Measurements from ENCODE around the gene SYK.

Gene SYK

GRCh38 chr9:90896231-90896630 is 94.6 kb downstream of the SYK start:
- in situ Hi-C loops (cut with MboI; ENCODE audit: low sequenced_read_pairs), result no loop called here

- in situ Hi-C loops (cut with MboI; ENCODE audit: low sequenced_read_pairs), result no loop called here
Measured at GRCh38 chr9:90898228-90898627, 96.6 kb downstream of the SYK start.

- in situ Hi-C loops (cut with MboI; ENCODE audit: low sequenced_read_pairs), result no loop called here
Measured at GRCh38 chr9:90899287-90899686, 97.7 kb downstream of the SYK start.

- in situ Hi-C loops (cut with MboI; ENCODE audit: low sequenced_read_pairs), result loop anchor here (25.0 kb wide), 2 partner anchors 537 to 787 kb away; no protein-coding TSS in a partner anchor
Measured at GRCh38 chr9:90900130-90900529, 98.5 kb downstream of the SYK start.

GRCh38 chr9:90901933-90902332 is 100.3 kb downstream of the SYK start:
- in situ Hi-C loops (cut with MboI; ENCODE audit: low sequenced_read_pairs), result loop anchor here (25.0 kb wide), 2 partner anchors 535 to 785 kb away; no protein-coding TSS in a partner anchor

- in situ Hi-C loops (cut with MboI; ENCODE audit: low sequenced_read_pairs), result loop anchor here (25.0 kb wide), 2 partner anchors 533 to 783 kb away; no protein-coding TSS in a partner anchor
Measured at GRCh38 chr9:90903766-90904424, 102.3 kb downstream of the SYK start.

GRCh38 chr9:90904706-90905478 is 103.3 kb downstream of the SYK start:
- in situ Hi-C loops (cut with MboI; ENCODE audit: low sequenced_read_pairs), result loop anchor here (25.0 kb wide), 2 partner anchors 532 to 782 kb away; no protein-coding TSS in a partner anchor

GRCh38 chr9:90905822-90906221 is 104.2 kb downstream of the SYK start:
- in situ Hi-C loops (cut with MboI; ENCODE audit: low sequenced_read_pairs), result loop anchor here (25.0 kb wide), 2 partner anchors 531 to 781 kb away; no protein-coding TSS in a partner anchor

GRCh38 chr9:90906316-90907055 is 104.9 kb downstream of the SYK start:
- in situ Hi-C loops (cut with MboI; ENCODE audit: low sequenced_read_pairs), result loop anchor here (25.0 kb wide), 2 partner anchors 531 to 781 kb away; no protein-coding TSS in a partner anchor

- in situ Hi-C loops (cut with MboI; ENCODE audit: low sequenced_read_pairs), result loop anchor here (25.0 kb wide), 2 partner anchors 530 to 780 kb away; no protein-coding TSS in a partner anchor
Measured at GRCh38 chr9:90907056-90907445, 105.4 kb downstream of the SYK start.

- in situ Hi-C loops (cut with MboI; ENCODE audit: low sequenced_read_pairs), result loop anchor here (25.0 kb wide), 2 partner anchors 530 to 780 kb away; no protein-coding TSS in a partner anchor
Measured at GRCh38 chr9:90907790-90908189, 106.2 kb downstream of the SYK start.

- in situ Hi-C loops (cut with MboI; ENCODE audit: low sequenced_read_pairs), result loop anchor here (25.0 kb wide), 2 partner anchors 528 to 778 kb away; no protein-coding TSS in a partner anchor
Measured at GRCh38 chr9:90909225-90909624, 107.6 kb downstream of the SYK start.

- in situ Hi-C loops (cut with MboI; ENCODE audit: low sequenced_read_pairs), result loop anchor here (25.0 kb wide), 2 partner anchors 527 to 777 kb away; no protein-coding TSS in a partner anchor
Measured at GRCh38 chr9:90909747-90910283, 108.2 kb downstream of the SYK start.

- in situ Hi-C loops (cut with MboI; ENCODE audit: low sequenced_read_pairs), result loop anchor here (25.0 kb wide), 2 partner anchors 523 to 773 kb away; no protein-coding TSS in a partner anchor
Measured at GRCh38 chr9:90914196-90914595, 112.6 kb downstream of the SYK start.

- in situ Hi-C loops (cut with MboI; ENCODE audit: low sequenced_read_pairs), result loop anchor here (25.0 kb wide), 2 partner anchors 522 to 772 kb away; no protein-coding TSS in a partner anchor
Measured at GRCh38 chr9:90914868-90915483, 113.4 kb downstream of the SYK start.

- in situ Hi-C loops (cut with MboI; ENCODE audit: low sequenced_read_pairs), result loop anchor here (25.0 kb wide), 2 partner anchors 522 to 772 kb away; no protein-coding TSS in a partner anchor
Measured at GRCh38 chr9:90915693-90916092, 114.1 kb downstream of the SYK start.

- in situ Hi-C loops (cut with MboI; ENCODE audit: low sequenced_read_pairs), result loop anchor here (25.0 kb wide), 2 partner anchors 521 to 771 kb away; no protein-coding TSS in a partner anchor
Measured at GRCh38 chr9:90916147-90916734, 114.6 kb downstream of the SYK start.

GRCh38 chr9:90919883-90920282 is 118.3 kb downstream of the SYK start:
- in situ Hi-C loops (cut with MboI; ENCODE audit: low sequenced_read_pairs), result loop anchor here (25.0 kb wide), 2 partner anchors 517 to 767 kb away; no protein-coding TSS in a partner anchor

GRCh38 chr9:90921104-90921503 is 119.5 kb downstream of the SYK start:
- in situ Hi-C loops (cut with MboI; ENCODE audit: low sequenced_read_pairs), result loop anchor here (25.0 kb wide), 2 partner anchors 516 to 766 kb away; no protein-coding TSS in a partner anchor
